ENCODE results near the gene LZTS3.
"Not testable (repeated sequence)": the region's sequence is repeated elsewhere in the genome, so short reads cannot be mapped to it uniquely, and the experiment has no call there.

Gene LZTS3

DNA sequence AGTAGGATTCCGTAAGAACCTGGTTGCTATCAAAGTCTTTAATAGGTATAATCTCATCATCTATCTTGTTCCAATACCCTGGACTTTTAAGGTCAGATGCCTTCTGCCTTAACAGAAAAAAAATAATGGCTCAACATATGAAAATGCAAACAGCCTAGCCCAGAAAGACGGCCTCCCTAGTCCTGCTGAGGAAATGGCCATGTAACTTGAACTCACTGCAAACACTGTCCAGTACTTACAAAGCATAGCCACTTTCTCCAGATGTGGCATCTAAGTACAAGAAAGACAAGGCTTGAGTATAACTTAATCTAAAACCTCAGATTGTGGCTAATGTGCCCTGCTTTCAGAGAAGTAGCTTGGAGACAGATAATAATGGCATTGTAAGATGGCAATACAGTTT lies 40.2 kb downstream of the LZTS3 start:
- DNase-seq = no peak

DNA sequence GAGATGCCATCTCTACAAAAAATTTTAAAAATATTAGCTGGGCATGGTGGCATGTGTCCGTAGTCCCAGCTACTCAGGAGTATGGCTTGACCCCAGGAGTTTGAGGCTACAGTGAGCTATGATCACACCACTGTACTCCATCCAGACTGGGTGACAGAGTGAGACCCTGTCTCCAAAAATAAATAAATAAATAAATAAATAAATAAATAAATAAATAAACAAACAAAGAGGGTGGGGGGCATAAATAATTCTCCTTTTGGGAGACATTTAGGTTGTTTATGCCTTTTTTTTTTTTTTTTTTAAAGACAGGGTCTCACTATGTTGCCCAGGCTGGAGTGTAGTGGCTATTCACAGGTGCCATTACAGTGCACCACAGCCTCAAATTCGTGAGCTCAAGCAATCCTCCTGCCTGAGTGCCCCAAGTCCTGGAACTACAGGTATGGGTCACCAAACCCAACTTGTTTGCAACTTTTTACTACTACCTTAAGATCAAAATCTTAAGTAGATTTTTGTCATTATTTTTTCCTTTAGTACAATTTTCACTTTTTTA lies 43.2 kb downstream of the LZTS3 start:
- no peak for DNase-seq

DNA sequence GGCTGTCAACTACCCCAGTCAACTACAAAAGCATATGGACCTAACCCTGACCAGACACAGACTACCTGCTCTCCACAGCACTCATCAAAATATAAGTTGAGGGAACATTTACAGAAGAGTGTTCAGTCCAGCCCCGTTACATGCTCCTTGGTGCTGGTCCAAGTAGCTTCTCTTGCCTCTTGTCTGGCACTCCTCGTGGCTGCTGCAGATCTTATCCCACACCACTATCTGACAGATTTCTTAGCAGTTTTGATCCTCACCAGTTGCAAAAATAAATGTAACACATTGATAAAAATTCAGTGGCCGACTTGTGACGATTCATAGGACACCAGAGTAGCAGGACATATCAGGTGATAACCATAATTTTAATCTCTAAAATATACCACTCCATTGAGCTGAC lies 44.3 kb downstream of the LZTS3 start:
- DNase-seq = no peak

DNA sequence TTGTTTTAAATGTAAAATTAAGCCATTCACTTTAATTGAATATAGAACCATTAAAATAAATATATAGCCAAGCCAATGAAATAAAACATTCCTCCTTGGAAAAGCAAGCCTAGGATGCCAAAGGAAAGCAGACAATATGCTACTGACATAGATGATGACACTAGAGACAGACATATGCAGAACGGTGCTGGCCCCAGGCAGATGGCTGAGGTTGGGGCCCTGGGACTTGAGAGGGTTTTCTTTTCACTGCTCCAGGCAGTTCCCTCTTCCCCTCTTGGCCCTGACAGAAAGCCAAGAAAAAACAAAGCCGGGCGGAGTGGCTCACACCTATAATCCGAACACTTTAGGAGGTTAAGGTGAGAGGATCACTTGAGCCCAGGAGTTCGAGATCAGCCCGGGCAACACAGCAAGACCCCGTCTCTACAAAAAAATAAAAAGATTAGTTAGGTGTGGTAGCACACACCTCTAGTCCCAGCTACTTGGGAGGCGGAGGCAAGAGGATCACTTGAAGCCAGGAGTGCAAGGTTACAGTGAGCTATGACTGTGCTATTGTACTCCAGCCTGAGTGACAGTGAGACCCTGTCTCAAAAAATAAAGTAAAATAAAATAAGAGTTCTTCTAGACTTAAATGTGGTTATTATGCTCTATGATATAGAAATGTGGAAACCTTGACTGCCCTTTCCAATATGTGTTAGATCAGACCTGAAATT lies 44.9 kb downstream of the LZTS3 start:
- DNase-seq = no peak

DNA sequence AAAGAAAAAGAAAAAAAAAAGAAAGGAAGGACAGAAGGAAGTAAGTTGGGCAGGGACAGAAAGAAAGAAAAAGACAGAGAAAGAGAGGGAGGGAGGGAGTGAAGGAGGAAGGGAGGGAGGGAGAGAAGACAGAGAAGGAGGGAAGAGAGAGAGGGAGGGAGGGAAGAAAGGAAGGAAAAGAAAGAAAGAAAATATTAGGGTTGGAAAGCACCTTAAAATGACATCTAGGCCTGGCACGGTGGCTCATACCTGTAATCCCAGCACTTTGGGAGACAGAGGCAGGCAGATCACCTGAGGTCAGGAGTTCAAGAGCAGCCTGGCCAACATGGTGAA lies 46.9 kb downstream of the LZTS3 start:
- DNase-seq = no peak

DNA sequence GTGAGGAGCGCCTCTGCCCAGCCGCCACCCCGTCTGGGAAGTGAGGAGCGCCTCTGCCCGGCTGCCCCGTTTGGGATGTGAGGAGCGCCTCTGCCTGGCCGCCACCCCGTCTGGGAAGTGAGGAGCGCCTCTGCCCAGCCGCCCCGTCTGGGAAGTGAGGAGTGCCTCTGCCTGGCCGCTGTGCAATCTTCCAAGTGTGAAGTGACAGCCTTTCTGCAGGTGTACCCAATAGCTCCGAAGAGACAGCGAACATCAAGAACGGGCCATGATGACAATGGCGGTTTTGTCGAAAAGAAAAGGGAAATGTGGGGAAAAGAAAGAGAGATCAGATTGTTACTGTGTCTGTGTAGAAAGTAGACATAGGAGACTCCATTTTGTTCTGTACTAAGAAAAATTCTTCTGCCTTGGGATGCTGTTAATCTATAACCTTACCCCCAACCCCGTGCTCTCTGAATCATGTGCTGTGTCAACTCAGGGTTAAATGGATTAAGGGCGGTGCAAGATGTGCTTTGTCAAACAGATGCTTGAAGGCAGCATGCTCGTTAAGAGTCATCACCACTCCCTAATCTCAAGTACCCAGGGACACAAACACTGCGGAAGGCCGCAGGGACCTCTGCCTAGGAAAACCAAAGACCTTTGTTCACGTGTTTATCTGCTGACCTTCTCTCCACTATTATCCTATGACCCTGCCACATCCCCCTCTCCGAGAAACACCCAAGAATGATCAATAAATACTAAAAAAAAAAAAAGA lies 47.4 kb downstream of the LZTS3 start:
- not testable (repeated sequence) for DNase-seq

DNA sequence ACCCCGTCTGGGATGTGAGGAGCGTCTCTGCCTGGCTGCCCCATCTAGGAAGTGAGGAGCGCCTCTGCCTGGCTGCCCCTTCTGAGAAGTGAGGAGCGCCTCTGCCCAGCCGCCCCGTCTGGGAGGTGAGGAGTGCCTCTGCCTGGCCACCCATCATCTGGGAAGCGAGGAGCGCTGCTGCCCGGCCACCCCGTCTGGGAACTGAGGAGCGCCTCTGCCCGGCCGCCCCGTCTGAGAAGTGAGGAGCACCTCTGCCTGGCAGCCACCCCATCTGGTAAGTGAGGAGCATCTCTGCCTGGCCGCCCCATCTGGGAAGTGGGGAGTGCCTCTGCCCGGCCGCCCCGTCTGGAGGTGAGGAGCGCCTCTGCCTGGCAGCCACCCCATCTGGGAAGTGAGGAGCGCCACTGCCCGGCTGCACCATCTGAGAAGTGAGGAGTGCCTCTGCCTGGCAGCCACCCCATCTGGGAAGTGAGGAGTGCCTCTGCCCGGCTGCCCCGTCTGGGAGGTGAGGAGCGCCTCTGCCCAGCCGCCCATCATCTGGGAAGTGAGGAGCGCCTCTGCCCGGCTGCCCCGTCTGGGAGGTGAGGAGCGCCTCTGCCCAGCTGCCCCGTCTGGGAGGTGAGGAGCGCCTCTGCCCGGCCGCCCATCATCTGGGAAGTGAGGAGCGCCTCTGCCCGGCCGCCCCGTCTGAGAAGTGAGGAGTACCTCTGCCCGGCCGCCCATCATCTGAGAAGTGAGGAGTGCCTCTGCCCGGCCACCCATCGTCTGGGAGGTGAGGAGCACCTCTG lies 48.4 kb downstream of the LZTS3 start:
- DNase-seq = not testable (repeated sequence)

DNA sequence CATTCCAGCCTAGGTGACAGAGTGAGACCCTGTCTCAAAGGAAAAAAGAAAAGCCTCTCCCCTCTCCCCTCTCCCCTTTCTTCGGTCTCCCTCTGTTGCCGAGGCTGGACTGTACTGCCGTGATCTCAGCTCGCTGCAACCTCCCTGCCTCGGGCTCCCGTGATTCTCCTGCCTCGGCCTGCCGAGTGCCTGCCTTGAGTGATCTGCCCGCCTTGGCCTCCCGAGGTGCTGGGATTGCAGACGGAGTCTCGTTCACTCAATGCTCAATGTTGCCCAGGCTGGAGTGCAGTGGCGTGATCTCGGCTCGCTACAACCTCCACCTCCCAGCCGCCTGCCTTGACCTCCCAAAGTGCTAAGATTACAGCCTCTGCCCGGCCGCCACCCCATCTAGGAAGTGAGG lies 49.2 kb downstream of the LZTS3 start:
- not testable (repeated sequence) for DNase-seq

DNA sequence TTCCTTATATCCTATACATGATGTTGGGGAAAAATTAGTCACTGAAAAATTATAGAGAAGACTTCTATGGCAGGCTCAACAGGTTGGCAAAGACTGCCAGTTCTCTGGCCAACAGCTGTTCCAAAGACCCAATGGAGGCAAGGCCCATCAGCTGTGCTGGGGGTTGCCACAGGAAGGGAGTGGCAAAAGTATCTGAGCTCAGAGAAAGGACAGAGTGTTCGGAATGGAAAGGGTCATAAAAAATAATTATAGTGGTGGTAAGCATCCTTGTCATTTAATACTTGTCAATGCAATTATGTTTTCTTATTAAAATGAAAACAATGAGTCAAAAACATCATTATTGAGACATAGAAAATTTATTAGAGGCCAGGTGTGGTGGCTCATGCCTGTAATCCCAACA lies 49.8 kb downstream of the LZTS3 start:
- no peak for DNase-seq

DNA sequence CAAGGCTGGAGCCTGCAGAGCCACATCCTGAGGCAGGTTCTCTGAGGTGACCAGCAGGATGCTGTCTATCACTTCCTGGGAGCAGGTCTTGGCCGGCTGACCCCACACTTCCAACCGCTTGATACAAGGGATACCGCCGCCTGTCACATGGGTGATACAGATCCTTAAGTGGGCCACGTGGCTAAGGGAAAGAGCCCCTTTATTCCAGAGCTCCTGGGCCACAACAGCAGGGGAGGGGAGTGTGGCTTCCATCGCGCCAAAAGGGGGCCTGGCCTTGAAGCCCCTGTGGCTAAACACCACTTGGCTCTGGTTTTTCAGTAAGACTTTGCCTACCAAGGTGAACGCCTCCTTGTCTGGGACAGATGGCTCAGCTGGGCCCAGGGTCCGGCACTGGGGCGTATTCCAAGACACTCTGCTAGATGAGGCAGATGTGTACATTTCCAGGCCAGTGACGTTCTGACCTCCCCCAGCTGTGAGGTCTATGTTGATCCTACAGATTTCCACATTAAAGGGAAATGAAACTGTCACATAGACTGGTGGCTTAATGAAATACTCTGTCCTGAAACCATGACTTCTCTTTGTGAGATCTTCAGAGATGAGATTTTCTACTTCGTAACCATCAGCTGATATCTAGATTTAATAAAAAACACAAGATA lies 51.3 kb downstream of the LZTS3 start:
- DNase-seq = no peak

DNA sequence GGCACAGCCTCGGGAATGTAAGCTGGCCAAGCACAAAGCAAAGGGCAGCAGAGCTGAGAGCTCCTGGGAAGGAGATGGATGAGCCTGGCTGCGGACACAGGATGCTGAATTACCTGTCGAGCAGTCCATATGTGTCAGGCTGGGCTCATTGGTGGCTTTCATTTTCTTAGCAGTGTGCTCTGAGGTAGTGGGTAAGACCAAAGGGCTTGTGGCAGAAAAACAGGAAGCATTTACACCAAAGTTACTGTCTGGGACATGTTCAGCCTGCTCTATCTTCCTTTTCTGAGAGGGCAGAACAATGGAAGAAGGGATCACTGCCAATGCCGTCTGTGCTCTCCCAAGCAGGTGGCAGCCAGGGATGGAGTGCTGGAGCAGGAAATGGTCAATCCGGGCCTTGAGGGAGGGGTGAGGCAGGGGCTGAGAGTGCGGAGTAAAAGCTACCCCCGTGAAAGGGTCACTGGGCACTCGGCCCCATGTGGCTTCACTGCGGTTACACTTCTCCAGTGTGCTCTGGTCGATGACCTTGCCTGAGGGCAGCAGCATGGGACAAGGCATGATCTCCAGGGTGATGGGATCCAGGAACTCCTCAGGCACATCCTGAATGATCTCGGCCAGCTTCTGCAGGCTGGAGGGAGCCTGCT lies 52.0 kb downstream of the LZTS3 start:
- no peak for DNase-seq

DNA sequence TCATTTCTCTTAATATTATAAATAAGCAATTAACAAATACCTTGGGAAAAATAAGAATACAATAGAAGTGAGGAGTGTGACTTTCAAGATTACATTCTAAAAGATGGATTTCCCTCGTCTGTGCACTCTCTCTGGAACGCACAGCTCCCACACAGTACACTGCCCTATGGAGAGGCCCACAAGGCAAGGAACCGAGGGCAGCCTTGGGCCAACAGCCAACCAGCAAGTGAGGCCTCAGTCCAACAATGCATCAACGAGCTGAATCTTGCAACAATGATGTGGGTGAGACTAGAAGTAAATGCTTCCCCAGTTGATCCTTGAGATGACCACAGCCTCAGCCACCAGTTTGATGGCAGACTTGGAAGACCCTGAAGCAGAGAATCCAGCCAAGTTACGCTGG lies 54.3 kb downstream of the LZTS3 start:
- DNase-seq = no peak

DNA sequence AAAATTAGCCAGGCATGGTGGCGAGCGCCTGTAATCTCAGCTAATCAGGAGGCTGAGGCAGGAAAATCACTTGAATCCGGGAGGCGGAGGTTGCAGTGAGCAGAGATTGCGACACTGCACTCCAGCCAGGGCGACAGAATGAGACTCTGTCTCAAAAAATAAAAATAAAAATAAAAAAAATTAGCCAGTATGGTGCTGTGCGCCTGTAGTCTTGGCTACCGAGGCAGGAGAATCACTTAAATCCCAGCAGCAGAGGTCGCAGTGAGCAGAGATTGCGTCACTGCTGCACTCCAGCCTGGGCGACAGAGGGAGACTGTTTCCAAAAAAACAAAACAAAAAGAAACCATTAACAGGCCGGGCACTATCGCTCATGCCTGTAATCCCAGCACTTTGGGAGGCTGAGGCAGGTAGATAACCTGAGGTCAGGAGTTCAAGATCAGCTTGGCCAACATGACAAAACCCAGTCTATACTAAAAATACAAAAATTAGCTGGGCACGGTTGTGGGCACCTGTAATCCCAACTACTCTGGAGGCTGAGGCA lies 55.4 kb downstream of the LZTS3 start:
- peak; percentile 49 for DNase-seq

DNA sequence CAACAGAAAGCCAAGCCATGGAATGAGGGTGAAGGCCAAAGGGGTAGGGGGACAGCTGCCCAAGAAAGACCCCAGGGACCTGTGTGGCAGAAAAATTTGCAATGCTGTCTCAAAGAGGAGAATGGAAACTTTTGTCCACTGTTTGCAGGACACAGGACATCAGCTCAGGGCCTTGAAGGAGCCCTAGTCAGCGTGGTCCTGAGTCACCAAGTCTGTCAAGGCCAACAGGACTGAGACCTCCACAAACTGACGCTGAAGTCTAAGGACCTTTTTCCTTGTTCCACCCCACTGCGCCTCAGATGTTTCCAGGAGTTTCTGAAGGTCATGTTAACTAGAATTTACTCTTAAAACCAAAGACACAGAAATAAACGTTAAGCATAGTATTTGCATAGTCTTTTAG lies 57.0 kb downstream of the LZTS3 start:
- DNase-seq = no peak

DNA sequence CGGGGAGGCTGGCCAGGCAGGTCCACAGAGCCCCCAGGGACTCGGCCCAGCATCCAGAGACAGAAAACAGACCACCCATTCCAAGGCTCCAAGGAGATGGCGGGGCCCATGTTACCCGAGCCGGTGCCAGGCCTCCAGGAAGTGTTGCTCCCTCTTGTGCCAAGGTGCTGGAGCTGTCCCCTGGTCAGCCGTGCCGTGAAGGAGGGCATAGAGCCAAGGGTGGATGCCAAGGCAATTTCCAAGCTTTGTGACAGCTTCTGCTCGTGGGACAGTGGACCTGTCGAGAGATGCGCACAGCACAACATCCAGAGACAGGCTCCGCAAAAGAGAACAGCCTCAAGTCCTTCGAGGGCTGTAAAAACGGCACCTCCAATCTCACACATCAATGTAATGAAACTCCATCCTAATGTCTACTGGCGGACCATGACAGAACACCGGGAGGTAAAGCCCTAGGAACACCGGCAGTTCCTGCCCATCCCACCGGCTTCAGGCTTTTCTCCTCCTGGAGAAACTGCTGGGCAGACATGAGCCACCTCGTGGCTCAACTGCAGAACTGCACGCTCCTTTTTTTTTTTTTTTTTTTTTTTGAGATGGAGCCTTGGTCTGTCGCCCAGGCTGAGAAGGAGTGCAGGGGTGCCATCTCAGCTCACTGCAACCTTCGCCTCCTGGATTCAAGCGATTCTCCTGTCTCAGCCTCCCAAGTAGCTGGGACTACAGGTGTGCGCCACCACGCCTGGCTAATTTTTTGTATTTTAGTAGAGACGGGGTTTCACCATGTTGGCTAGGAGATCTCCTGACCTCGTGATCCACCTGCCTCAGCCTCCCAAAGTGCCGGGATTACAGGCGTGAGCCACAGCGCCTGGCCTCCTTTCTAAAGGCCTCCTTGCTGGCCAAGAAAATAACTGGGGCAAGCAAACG lies 57.9 kb downstream of the LZTS3 start:
- DNase-seq = peak; percentile 37
